Measurements from ENCODE around the gene CMIP. TPM values are rescaled to one million over a fixed set of nuclear protein-coding genes. Genes with fewer than 3 reads are reported as not detected.

CMIP gene
- total RNA-seq, 1 experiment from 2014 or later: 48.2 TPM

DNA sequence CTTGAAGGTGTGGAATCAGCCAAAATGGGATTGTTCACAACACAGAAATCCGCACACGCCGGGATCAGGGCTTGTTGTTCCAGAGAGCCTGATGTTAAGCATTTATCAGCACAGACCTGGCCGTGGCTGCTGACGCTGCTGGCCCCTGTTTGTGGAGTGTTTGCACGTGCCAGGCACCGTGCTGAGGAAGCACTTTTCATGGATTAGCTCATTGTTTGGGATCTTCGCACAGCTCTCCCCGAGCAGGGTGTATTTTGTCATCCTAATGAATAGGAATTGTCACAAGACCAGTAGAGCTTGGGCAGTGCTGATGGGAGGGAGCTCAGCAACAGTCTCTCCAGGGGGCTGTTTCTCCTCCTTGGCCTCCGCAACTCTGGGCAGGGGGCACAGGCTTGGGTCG, 174.1 kb downstream of the CMIP start:
- WGBS (ENCODE audit: extremely low coverage, insufficient read length, low lambda C conversion rate): no CpG with 5 or more reads among the region's 11 CpGs
- Histone ChIP-seq H3K23ac (ENCODE audit: insufficient read length, low read depth, low read length) (no peak overlapping the region), H2BK120ac (ENCODE audit: low read depth, low read length, poor library complexity, severe bottlenecking) (no peak overlapping the region), H4K5ac (ENCODE audit: insufficient read length, low read depth, low read length) (no peak overlapping the region), H3K4me2 (ENCODE audit: insufficient read depth, insufficient read length, low read length) (no peak overlapping the region), H2BK15ac (ENCODE audit: low read depth, low read length) (no peak overlapping the region), H2BK12ac (ENCODE audit: insufficient read length, low read depth, low read length) (no peak overlapping the region), H3K9ac (ENCODE audit: extremely low read depth, insufficient read length, low read length) (no peak overlapping the region), H2BK5ac (ENCODE audit: insufficient read length, low read length) (no peak overlapping the region), H4K20me1 (ENCODE audit: control insufficient read depth, insufficient read depth, insufficient read length) (no peaks in the 10 kb centered on the region), H3K9me3 (ENCODE audit: control insufficient read depth, low read depth, low read length) (no peaks in the 10 kb centered on the region), H3K79me1 (ENCODE audit: insufficient read depth, low read depth, low read length, poor library complexity, severe bottlenecking) (no peaks in the 10 kb centered on the region), H2AK5ac (ENCODE audit: insufficient read length, low read length) (no peak overlapping the region), H3K4me1 (ENCODE audit: insufficient read depth, low read length) (no peaks in the 10 kb centered on the region; the same call in 1 of the 2 replicates), H2BK20ac (ENCODE audit: low read depth, low read length, poor library complexity, severe bottlenecking) (no peak overlapping the region), H4K8ac (replicated peaks; ENCODE audit: insufficient read length, low read depth, low read length) (no peak overlapping the region), H4K91ac (ENCODE audit: insufficient read length, low read depth, low read length) (no peak overlapping the region), H3K56ac (ENCODE audit: insufficient read length, low read depth, low read length) (no peak overlapping the region), H3K27ac (ENCODE audit: insufficient read length, low read depth, low read length) (no peak overlapping the region), H3K79me2 (ENCODE audit: insufficient read depth, low read length) (peaks cover 2% of the 10 kb centered on the region; the same call in 1 of the 2 replicates), H3K18ac (ENCODE audit: insufficient read length, low read depth, low read length) (no peak overlapping the region), H3T11ph (ENCODE audit: low read length) (no peak overlapping the region), H3K23me2 (ENCODE audit: insufficient read length, low read depth, low read length, poor library complexity, severe bottlenecking) (no peaks in the 10 kb centered on the region), H3K14ac (ENCODE audit: insufficient read depth, low read length) (no peak overlapping the region), H3K4ac (ENCODE audit: low read depth, low read length) (no peak overlapping the region), H3K27me3 (ENCODE audit: insufficient read depth, low read length) (no peaks in the 10 kb centered on the region), H2AFZ (ENCODE audit: low read length) (no peak overlapping the region)
- Mint-ChIP-seq H3K9me3 (no peaks in the 10 kb centered on the region; a peak in 1 of 5 replicates), H3K4me1 (peaks cover 13 to 18% of the 10 kb centered on the region in 2 experiments), H3K36me3 (ENCODE audit: insufficient read depth in 1 of 3, low read depth in 3 of 3) (peaks cover 6 to 34% (median 18%) of the 10 kb centered on the region in 3 experiments; a peak in 6 of 7 replicates), H3K27me3 (ENCODE audit: low read depth) (no peaks in the 10 kb centered on the region), H3K27ac (peak overlapping the region in 1 of 3 experiments; percentile 58; a peak in 1 of 7 replicates), H3K4me3 (no peak overlapping the region)
- no peak for DNase-seq
- TF ChIP-seq, protein P1, sequence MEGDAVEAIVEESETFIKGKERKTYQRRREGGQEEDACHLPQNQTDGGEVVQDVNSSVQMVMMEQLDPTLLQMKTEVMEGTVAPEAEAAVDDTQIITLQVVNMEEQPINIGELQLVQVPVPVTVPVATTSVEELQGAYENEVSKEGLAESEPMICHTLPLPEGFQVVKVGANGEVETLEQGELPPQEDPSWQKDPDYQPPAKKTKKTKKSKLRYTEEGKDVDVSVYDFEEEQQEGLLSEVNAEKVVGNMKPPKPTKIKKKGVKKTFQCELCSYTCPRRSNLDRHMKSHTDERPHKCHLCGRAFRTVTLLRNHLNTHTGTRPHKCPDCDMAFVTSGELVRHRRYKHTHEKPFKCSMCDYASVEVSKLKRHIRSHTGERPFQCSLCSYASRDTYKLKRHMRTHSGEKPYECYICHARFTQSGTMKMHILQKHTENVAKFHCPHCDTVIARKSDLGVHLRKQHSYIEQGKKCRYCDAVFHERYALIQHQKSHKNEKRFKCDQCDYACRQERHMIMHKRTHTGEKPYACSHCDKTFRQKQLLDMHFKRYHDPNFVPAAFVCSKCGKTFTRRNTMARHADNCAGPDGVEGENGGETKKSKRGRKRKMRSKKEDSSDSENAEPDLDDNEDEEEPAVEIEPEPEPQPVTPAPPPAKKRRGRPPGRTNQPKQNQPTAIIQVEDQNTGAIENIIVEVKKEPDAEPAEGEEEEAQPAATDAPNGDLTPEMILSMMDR (conservative IDR thresholded peaks at IDR 0.05): no peak

Measured in H9 (cell line).